GM23248 (cell line): ENCODE data around the gene RNFT2.

Source experiments
- EZH2 ChIP-seq: fragments of 200-600 bp; sonication (generic); IDR thresholded peaks from 2 replicates; pipeline ENCODE4 v1.6.1; 2018; ENCODE audit warnings: antibody characterized with exemption, mild to moderate bottlenecking; ENCODE audit not compliant: insufficient read depth, poor library complexity, severe bottlenecking
- EZH2phosphoT487 ChIP-seq: fragments of 200-600 bp; sonication (generic); IDR thresholded peaks from 2 replicates; pipeline ENCODE4 v1.6.1; 2018; ENCODE audit warnings: antibody characterized with exemption, moderate library complexity, mild to moderate bottlenecking, low read depth; ENCODE audit not compliant: insufficient read depth

DNA sequence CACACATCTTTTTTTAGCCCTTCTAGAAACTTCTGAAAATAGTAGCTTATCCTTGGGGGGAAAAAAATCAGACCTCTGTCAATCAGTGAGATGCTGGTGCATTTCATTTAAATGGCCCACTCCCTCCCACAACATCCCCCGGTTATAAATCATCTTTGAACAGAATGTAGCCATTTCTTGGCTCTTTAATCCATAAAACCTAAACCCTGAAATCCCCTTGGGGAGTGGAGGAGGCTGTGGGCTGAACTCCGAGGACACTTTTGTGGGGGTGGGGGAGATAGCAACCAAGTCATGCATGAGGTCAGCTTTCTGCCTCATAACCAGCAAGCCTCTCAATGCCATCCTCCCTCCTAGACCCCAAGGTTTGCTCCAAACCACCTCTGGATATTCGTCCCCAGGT, 122.1 kb downstream of the RNFT2 start:
- TF ChIP-seq EZH2 (no peak), EZH2phosphoT487 (no peak)
